GM19452 (cell line): ENCODE measurements around the gene NR2F1.

Experiments
- ATAC-seq: cut with Tn5 transposase; IDR thresholded peaks from one replicate; pipeline ENCODE4 v1.9.1; 2021; ENCODE audit not compliant: unreplicated experiment

Gene NR2F1

GRCh38 chr5:93590493-93590892 is 7.5 kb downstream of the NR2F1 start:
- no peak for ATAC-seq

- no peak for ATAC-seq
Measured at GRCh38 chr5:93591323-93591945, 8.4 kb downstream of the NR2F1 start.

GRCh38 chr5:93592883-93593282 is 9.9 kb downstream of the NR2F1 start:
- no peak for ATAC-seq

DNA sequence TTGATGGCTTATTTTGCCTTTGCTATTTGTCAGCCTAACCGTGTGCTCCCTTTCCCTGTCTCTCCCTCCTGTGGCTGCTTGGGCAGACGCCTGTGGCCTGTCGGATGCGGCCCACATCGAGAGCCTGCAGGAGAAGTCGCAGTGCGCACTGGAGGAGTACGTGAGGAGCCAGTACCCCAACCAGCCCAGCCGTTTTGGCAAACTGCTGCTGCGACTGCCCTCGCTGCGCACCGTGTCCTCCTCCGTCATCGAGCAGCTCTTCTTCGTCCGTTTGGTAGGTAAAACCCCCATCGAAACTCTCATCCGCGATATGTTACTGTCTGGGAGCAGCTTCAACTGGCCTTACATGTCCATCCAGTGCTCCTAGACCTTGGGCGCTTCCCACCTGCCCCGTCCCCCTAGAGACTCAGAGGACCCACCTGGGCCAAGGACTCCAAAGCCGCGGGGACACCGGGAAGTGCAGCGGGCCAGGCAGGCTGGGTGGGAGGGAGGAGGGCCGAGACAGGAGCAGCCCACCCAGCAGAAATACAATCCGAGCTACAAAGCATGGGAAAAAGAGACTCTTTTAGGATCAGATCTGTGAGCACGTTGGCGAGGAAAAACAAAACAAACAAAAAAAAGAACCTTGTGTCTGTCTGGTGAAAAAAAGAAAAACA is 10.6 kb downstream of the NR2F1 start:
- no peak for ATAC-seq

- no peak for ATAC-seq
Measured at GRCh38 chr5:93594591-93595419, 11.8 kb downstream of the NR2F1 start.

GRCh38 chr5:93595420-93596147 is 12.6 kb downstream of the NR2F1 start:
- no peak for ATAC-seq

DNA sequence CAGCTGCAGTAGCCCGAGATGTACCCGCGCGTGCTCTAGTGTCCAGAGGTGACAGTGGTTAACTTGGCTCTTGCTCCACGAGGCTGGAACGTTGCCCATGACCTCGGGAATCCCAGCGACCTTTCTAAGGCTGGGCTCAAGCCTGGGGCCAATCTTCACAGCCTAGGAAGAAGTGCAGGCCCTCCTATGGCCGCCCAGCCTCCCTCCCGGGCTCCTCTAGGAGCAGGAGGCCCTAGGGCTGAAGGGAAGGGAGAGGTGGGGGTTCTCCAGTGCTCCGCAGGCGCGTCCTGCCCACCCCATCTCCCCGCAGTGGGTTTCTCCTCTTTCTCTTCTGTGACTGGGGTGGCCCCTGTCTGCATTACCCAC is 13.3 kb downstream of the NR2F1 start:
- ATAC-seq = no peak

DNA sequence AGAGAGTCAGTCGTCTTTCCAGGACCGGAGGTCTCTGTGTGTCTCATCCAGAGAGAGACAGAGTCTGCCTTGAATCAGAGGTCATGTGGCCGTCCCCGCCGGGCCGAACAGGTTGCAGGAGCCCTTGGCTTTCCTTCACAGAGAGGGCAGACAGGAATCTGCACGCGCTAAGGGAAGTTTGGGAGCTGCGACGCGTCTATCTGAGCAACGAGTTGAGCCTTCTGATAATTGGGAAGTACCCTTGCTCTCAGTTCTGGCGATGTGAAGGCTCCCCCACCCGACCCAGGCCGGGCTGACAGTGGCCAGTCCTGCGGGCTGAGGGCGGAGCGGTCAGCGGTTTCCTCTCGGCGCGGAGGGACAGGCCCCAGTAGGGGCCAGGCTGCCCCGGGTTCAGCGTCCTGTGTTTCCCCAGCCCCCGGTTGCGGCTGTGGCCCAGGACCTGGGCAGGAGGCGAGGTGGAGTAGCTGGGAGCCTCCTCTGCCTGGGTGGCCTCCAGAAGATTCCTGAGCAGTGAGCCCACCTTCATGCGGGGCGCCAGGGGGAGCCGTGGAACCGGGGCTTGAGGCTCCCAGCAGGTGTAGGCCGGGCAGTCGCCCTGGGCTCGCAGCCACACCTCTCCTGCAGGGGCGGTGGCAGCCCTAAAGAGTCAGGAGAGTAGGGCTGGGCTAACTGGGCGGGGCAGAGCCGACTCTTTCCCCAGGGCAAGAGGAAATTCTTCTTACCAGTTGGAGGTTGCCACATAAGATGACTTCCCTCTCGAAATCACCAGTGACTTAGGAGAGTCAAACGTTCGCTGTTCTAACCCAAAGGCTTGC is 13.9 kb downstream of the NR2F1 start:
- ATAC-seq = no peak

GRCh38 chr5:93598091-93599000 is 15.3 kb downstream of the NR2F1 start:
- no peak for ATAC-seq

DNA sequence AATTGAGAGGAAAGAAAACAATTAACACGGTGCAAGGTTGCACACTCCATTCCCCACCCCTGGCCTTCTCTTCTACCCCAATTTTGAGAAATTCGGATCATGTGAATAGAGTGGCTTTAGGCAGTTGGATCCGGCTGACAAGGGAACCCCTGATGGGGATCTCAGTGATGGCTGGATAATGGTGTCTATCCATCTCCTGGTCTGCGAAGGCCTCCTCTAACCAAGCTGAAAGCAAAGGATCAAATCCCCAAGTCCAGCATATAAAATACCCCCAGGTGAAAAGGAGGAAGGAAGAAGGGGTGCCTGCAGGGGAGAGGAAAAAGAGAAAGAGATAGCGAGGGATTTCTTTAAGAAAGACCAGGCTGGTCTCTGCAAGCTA is 16.0 kb downstream of the NR2F1 start:
- ATAC-seq = no peak

GRCh38 chr5:93599399-93600120 is 16.5 kb downstream of the NR2F1 start:
- no peak for ATAC-seq

GRCh38 chr5:93600409-93601070 is 17.5 kb downstream of the NR2F1 start:
- ATAC-seq = no peak

GRCh38 chr5:93601071-93601801 is 18.2 kb downstream of the NR2F1 start:
- ATAC-seq = no peak

DNA sequence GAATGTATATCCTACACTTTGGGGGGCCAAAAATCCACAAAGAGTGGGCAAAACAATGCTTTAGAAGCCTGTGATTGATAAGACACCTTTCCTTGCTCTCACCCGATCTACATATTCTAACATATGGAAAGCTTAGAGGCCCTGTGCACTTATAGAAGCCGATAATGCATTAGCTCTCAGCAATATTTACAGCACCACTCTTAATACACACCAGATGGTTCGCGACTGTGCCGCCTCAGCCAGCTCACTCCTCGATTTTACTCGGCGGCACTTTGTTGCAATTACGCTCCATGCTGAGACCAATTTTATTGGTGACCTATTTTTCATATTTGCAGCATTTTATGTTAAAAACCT is 18.8 kb downstream of the NR2F1 start:
- ATAC-seq = no peak

GRCh38 chr5:93602241-93603077 is 19.4 kb downstream of the NR2F1 start:
- ATAC-seq = no peak

GRCh38 chr5:93603078-93603792 is 20.2 kb downstream of the NR2F1 start:
- no peak for ATAC-seq
